Measurements from ENCODE around the gene ARHGAP33. TPM values are rescaled to one million over a fixed set of nuclear protein-coding genes. Genes with fewer than 3 reads are reported as not detected.

The ARHGAP33 gene, protein sequence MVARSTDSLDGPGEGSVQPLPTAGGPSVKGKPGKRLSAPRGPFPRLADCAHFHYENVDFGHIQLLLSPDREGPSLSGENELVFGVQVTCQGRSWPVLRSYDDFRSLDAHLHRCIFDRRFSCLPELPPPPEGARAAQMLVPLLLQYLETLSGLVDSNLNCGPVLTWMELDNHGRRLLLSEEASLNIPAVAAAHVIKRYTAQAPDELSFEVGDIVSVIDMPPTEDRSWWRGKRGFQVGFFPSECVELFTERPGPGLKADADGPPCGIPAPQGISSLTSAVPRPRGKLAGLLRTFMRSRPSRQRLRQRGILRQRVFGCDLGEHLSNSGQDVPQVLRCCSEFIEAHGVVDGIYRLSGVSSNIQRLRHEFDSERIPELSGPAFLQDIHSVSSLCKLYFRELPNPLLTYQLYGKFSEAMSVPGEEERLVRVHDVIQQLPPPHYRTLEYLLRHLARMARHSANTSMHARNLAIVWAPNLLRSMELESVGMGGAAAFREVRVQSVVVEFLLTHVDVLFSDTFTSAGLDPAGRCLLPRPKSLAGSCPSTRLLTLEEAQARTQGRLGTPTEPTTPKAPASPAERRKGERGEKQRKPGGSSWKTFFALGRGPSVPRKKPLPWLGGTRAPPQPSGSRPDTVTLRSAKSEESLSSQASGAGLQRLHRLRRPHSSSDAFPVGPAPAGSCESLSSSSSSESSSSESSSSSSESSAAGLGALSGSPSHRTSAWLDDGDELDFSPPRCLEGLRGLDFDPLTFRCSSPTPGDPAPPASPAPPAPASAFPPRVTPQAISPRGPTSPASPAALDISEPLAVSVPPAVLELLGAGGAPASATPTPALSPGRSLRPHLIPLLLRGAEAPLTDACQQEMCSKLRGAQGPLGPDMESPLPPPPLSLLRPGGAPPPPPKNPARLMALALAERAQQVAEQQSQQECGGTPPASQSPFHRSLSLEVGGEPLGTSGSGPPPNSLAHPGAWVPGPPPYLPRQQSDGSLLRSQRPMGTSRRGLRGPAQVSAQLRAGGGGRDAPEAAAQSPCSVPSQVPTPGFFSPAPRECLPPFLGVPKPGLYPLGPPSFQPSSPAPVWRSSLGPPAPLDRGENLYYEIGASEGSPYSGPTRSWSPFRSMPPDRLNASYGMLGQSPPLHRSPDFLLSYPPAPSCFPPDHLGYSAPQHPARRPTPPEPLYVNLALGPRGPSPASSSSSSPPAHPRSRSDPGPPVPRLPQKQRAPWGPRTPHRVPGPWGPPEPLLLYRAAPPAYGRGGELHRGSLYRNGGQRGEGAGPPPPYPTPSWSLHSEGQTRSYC
- total RNA-seq (2014; rRNA removed; shearing (Covaris generic)), result 0.83 and 0.87 TPM in 2 replicates
- 4.2 and 9.4 TPM in 2 replicates for polyA plus RNA-seq (2015; cell fraction: cytosol; rRNA removed)
- polyA plus RNA-seq (2015; cell fraction: nucleus; rRNA removed), result 21.9 and 33.9 TPM in 2 replicates

DNA sequence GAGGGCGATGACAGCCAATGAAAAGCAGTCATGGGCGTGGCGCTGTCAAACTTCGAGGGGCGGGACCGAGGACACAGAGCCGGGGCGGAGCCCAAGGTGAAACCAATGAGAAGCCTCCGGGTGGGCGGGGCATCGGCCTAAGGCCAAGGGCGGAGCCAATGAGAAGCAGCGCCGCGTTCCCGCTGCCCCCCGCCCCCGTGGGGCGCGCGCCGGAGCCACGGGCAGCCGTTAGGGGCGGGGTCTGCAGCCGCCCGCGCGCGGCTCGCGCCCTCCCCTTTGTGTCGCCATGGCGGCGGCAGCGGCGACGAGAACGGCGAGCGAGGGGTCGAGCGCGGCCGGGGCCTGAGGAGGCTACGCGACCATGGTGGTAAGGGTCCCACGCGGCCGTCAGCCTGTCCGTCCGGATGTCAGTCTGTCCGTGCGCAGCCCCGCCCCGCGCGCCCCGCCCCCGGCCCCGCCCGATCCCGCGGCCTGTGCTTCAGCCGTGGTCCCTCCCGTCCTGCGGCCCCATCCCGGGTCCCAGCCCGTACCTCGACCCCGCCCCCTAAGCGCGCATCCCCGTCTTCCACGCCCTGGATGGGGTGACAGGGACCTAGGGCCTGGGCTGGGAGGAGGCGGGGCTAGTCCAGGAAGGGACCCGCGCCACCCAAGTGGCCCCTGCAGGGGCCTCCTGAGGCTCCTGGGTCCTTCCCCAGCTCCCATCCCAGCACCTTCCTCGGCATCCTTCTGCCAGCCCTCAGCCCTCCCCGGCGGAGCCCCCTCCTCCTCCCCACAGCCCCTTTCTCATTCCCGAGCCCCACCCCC is at the start of gene ARHGAP33:
TSS of gene ARHGAP33 (plus strand) at position 267 of the 804 bp plus-strand sequence. CDS start at position 362, 95 bp downstream.
- in situ Hi-C loops (cut with HindIII; ENCODE audit: low pct_unique_long_range_greater_than_20kb, low sequenced_read_pairs), result no loop called here
- DNase-seq (ENCODE audit: low read depth, low spot score), result peak; percentile 97

DNA sequence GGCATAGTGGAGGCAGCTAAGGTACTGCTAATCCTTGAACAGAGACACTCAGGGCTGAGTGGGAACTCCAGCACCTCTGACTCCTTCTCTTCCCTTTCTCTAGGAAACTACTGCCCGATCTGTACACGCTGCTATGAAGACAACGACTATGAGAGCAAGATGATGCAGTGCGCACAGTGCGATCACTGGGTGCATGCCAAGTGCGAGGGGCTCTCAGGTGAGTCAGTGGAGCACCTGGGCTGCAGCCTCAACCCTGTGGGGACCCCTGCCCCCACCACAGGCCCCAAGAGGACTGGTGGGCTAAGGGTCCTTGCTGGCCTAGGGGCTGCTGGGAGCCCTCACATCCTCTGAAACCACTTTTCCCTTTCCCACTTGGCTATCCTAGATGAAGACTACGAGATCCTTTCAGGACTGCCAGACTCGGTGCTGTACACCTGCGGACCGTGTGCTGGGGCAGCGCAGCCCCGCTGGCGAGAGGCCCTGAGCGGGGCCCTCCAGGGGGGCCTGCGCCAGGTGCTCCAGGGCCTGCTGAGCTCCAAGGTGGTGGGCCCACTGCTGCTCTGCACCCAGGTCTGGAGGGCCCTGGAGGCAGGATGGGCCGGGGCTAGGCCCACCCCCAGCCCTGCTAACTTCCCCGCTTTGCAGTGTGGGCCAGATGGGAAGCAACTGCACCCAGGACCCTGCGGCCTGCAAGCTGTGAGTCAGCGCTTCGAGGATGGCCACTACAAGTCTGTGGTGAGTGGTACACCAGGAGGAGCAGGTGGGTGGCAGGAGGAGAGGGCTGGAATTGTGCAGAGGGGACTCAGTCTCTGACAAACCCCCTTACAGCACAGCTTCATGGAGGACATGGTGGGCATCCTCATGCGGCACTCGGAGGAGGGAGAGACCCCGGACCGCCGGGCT is 48.1 kb upstream of the ARHGAP33 start:
- no peak for DNase-seq (ENCODE audit: low read depth, low spot score)
- in situ Hi-C loops (cut with HindIII; ENCODE audit: low pct_unique_long_range_greater_than_20kb, low sequenced_read_pairs), result no loop called here

DNA sequence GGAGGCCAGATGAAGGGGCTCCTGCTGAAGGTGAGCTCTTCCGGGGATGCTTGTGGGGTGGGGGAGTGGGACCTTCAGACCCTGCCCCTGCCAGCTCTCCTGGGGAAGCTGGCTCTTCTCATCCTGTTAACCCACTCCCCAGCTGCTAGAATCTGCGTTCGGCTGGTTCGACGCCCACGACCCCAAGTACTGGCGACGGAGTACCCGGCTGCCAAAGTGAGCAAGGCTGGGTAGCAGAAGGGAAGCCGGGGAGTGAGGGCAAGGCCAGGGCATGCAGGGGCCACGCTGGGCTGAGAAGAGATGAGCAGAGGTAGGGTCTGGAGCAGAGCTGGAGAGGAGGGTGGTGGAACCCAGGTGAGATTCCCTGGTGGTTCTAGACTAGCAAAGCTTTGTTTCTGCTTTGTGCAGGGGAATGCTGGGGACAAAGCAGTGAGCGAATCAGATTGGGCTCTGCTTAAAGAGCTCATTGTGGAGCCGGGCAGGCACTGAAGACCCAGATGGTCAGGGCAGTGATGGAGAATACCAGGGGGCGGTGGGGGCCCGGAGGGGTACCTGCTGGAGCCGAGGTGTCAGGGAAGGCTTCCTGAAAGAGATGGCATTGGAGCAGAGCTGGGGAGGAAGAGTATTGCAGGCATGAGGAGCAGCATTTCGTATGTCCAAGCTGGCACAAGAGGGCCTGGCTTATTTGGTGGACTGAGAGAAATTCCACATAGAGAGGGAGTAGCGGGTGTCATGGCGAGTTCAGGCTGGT is 47.2 kb upstream of the ARHGAP33 start:
- no peak for DNase-seq (ENCODE audit: low read depth, low spot score)
- in situ Hi-C loops (cut with HindIII; ENCODE audit: low pct_unique_long_range_greater_than_20kb, low sequenced_read_pairs), result no loop called here

DNA sequence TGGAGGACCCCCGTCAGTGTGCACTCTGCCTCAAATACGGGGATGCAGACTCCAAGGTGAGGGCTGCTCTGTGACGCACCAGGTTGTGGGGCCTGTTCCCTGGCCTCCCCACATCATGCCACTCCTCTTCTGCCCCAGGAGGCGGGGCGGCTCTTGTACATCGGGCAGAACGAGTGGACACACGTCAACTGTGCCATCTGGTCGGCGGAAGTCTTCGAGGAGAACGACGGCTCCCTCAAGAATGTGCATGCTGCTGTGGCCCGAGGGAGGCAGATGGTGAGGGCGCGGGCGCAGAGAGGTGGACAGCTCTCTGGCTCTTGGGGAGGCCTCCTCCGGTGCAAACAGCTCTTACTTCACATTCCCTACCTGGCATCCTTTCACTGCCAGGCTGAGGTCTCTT is 46.3 kb upstream of the ARHGAP33 start:
- no peak for DNase-seq (ENCODE audit: low read depth, low spot score)
- in situ Hi-C loops (cut with HindIII; ENCODE audit: low pct_unique_long_range_greater_than_20kb, low sequenced_read_pairs), result no loop called here

DNA sequence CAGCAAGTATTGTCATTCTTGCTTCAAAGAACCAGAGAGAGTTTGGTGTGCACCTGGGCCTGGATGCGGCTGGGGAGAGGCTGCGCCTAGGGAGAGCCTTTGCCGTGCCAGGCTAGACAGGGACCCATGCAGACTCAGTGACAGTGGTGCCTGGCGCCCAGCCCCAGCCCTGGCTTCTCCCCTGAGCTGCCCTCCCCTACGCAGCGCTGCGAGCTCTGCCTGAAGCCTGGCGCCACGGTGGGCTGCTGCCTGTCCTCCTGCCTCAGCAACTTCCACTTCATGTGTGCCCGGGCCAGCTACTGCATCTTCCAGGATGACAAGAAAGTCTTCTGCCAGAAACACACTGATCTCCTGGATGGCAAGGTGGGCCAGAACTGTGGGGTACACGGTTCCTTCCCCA is 45.6 kb upstream of the ARHGAP33 start:
- no peak for DNase-seq (ENCODE audit: low read depth, low spot score)
- in situ Hi-C loops (cut with HindIII; ENCODE audit: low pct_unique_long_range_greater_than_20kb, low sequenced_read_pairs), result no loop called here

DNA sequence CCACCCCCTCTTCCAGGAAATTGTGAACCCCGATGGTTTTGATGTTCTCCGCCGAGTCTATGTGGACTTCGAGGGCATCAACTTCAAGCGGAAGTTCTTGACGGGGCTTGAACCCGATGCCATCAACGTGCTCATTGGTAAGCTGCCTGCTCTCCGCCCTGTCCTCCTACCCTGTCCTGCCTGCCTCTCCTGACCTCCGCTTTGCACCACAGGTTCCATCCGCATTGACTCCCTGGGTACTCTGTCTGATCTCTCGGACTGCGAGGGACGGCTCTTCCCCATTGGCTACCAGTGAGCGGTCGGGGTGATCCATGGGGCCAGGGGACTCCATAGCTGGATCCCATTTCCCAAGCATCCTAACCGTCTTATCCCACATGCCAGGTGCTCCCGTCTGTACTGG is 45.0 kb upstream of the ARHGAP33 start:
- DNase-seq (ENCODE audit: low read depth, low spot score), result no peak
- in situ Hi-C loops (cut with HindIII; ENCODE audit: low pct_unique_long_range_greater_than_20kb, low sequenced_read_pairs), result no loop called here

DNA sequence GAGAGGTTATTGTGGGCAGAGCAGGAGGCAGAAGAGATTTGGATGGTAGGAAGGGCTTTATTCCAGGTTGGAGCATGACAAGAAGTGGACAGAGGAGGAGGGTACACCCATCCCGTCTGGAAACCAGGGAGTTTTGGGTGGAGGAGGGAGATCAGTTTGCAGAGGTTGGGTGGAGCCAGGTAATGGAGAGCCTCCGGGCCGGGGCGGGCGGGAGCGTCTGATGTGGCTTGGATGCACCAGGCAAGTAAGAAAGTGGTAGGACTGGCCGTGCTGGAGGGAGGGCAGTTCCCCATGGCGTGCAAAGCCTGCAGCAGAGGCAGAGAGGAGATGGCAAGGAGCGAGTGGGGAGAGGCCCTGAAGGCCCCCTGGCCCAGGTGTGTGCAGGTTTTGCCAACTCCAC is 44.0 kb upstream of the ARHGAP33 start:
- DNase-seq (ENCODE audit: low read depth, low spot score), result no peak
- in situ Hi-C loops (cut with HindIII; ENCODE audit: low pct_unique_long_range_greater_than_20kb, low sequenced_read_pairs), result no loop called here

DNA sequence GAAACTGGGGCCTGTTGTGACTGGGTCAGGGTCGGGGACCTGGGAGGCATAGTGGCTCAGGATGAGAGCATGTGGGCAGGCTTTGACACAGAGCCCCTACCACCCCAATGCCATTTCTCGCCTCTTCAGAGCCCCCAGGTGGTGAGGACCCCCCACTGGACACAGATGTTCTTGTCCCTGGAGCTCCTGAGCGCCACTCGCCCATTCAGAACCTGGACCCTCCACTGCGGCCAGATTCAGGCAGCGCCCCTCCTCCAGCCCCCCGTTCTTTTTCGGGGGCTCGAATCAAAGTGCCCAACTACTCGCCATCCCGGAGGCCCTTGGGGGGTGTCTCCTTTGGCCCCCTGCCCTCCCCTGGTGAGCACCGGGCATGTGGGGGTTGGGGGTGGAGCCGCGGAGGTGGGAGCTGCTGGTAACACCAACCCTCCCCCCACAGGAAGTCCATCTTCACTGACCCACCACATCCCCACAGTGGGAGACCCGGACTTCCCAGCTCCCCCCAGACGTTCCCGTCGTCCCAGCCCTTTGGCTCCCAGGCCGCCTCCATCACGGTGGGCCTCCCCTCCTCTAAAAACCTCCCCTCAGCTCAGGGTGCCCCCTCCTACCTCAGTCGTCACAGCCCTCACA is 43.5 kb upstream of the ARHGAP33 start:
- in situ Hi-C loops (cut with HindIII; ENCODE audit: low pct_unique_long_range_greater_than_20kb, low sequenced_read_pairs), result no loop called here
- DNase-seq (ENCODE audit: low read depth, low spot score), result no peak

DNA sequence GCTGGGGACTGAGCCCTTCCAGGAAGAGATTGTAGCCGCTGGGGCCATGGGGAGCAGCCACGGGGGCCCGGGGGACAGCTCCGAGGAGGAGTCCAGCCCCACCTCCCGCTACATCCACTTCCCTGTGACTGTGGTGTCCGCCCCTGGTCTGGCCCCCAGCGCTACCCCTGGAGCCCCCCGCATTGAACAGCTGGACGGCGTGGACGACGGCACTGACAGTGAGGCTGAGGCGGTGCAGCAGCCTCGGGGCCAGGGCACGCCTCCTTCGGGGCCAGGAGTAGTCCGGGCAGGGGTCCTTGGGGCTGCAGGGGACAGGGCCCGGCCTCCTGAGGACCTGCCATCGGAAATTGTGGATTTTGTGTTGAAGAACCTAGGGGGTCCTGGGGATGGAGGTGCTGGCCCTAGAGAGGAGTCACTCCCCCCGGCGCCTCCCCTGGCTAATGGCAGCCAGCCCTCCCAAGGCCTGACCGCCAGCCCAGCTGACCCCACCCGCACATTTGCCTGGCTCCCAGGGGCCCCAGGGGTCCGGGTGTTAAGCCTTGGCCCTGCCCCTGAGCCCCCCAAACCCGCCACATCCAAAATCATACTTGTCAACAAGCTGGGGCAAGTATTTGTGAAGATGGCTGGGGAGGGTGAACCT is 42.7 kb upstream of the ARHGAP33 start:
- in situ Hi-C loops (cut with HindIII; ENCODE audit: low pct_unique_long_range_greater_than_20kb, low sequenced_read_pairs), result no loop called here
- no peak for DNase-seq (ENCODE audit: low read depth, low spot score)

DNA sequence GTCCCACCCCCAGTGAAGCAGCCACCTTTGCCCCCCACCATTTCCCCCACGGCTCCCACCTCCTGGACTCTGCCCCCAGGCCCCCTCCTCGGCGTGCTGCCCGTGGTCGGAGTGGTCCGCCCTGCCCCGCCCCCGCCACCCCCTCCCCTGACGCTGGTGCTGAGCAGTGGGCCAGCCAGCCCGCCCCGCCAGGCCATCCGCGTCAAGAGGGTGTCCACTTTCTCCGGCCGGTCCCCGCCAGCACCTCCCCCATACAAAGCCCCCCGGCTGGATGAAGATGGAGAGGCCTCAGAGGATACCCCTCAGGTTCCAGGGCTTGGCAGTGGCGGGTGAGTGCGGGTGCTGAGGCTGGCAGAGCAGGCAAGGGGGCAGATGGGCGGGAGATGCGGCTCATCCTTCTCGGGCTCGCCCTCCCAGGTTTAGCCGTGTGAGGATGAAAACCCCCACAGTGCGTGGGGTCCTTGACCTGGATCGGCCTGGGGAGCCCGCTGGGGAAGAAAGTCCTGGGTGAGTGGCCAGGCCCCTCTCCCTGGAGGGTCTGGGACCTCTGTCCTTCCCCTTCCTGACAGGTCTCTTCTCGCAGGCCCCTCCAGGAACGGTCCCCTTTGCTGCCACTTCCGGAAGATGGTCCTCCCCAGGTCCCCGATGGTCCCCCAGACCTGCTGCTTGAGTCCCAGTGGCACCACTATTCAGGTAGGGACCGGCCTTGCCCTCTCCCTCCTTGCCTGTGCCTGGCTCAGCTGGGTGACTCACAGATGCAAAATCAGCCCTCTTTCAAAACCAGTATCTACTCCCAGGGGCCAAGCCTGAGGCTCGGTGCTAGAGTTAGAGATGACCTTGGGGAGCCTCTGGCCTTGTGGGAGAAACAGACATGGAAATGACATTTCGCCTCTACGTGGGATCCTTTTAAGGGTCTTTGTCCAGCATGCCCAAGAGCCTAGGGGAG is 41.9 kb upstream of the ARHGAP33 start:
- in situ Hi-C loops (cut with HindIII; ENCODE audit: low pct_unique_long_range_greater_than_20kb, low sequenced_read_pairs), result no loop called here
- no peak for DNase-seq (ENCODE audit: low read depth, low spot score)

DNA sequence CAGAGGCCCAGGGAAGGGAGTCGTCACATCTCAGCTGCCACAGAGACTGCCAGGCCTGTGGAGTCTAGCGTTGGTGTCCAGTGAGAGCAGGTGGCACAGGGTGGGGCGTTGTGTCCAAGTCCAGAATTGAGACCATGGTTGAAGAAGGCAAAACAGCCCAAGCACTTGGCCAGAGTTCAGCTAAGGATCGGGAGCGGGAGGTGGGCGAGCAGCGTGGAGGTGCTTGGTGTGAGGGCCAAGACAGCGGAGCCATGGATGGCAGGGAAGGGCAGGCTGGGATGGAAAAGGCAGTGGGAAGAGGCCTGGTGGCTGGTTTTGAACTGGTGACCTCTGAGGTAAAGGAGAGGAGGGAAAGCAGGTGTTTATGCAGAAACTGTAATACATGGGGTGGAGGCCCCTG is 41.1 kb upstream of the ARHGAP33 start:
- in situ Hi-C loops (cut with HindIII; ENCODE audit: low pct_unique_long_range_greater_than_20kb, low sequenced_read_pairs), result no loop called here
- DNase-seq (ENCODE audit: low read depth, low spot score), result no peak

DNA sequence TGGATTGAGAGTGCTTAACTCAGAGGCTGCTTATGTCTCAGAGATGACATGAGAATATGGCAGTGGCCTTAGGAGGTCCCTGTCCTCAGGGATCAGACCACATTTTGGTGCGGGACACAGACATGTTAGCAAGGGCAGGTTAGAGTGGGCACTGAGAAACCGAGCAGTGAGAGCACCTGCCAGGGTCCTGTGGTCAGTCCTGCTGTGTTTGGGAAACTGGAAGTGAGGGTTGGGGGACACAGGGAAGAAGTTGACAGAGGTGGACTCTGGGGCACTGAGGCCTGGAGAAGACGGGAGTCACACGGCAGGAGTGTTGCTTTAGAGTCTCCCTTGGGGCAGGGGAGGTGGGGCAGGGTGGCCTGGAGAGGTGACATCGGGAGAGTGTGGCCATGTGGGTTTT is 40.5 kb upstream of the ARHGAP33 start:
- in situ Hi-C loops (cut with HindIII; ENCODE audit: low pct_unique_long_range_greater_than_20kb, low sequenced_read_pairs), result no loop called here
- DNase-seq (ENCODE audit: low read depth, low spot score), result no peak

DNA sequence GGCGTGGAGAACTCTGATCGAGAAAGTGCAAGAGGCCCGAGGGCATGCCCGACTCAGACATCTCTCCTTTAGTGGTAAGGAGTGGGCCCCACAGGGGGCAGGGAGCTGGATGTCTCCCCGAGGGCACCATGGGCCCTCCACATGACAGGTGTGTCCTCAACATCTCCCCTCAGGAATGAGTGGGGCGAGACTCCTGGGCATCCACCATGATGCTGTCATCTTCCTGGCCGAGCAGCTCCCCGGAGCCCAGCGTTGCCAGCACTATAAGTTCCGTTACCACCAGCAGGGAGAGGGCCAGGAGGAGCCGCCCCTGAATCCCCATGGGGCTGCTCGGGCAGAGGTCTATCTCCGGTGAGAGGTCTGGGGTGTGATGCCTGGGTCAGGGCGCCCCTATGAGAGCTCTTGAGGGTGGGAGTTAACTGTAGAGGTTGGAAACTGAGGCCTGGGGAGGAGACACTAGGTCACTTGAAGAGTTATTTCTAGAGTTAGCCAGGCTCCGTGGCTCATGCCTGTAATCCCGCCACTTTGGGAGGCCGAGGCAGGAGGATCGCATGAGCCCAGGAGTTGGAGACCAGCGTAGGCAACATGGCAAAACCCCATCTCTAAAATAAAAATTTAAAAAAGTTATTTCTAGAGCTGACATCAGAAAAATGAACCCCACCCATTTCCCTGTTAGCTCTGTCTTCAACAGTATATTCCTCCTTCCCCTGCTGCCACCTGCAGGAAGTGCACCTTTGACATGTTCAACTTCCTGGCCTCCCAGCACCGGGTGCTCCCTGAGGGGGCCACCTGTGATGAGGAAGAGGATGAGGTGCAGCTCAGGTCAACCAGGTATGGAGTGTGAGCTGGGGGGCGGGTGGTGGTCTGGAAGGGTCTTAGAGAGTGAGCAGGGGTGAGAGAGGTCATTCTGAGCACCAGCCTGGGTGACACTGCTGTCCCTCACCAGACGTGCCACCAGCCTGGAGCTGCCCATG is 38.2 kb upstream of the ARHGAP33 start:
- in situ Hi-C loops (cut with HindIII; ENCODE audit: low pct_unique_long_range_greater_than_20kb, low sequenced_read_pairs), result no loop called here
- DNase-seq (ENCODE audit: low read depth, low spot score), result no peak

All from SK-MEL-5 (cell line).